ENCODE data around the gene RHCG. TPM values are rescaled to one million over a fixed set of nuclear protein-coding genes. Genes with fewer than 3 reads are reported as not detected.

RHCG gene
- total and polyA plus RNA-seq, 3 donors from 2014 or later, result 0.62 to 2.0 (median 1.4) TPM

DNA sequence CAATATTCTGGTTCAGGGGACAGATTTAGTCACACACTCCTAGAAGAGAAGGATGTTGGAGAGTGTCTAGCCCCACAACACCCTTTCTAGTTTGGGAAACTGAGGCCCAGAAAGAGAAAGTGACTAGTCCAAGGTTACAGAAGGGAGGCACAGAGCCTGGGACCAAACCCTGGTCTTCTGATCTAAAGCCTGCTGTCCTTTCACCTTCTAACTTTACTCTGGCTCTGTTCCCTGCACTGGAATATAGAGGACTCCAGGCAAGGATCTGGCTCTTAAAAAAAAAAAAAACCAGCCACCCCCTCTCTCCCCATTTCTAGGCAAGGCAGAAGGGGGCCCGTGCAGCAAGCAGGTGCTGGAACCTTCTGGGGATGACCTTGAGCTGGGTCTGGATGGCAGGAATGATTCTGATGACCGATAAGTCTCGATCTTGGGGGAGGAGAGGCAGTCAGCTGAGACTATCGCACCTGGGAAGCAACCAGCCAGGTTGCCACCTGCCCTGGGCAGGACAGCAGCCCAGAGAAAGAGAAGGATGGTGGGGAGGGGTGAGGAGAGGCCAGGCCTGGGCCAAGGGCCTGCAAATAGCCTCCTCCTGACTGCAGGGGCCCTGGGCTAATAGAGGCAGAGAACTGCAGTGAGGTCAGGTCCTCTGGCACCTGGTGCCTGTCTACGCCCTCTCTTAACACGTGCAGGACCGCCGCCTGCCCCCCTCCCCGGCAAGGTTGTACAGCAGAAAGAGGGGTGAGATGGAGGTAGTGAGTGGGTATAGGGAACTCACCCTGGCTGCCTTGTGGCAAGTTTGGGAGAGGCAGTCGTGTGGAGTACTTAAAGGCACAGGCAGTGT, 30.4 kb upstream of the RHCG start:
- no peak for TF ChIP-seq CTCF (IDR thresholded peaks at IDR 0.05)
- TF ChIP-seq POLR2A (IDR thresholded peaks at IDR 0.05), result no peak
- Histone ChIP-seq H3K4me3 (no peak overlapping the region), H3K27ac (no peak overlapping the region), H3K36me3 (ENCODE audit: low read depth, missing control alignments) (no peaks in the 10 kb centered on the region), H3K27me3 (no peaks in the 10 kb centered on the region), H3K9me3 (no peaks in the 10 kb centered on the region), H3K4me1 (no peaks in the 10 kb centered on the region)
- intact Hi-C loops (cut with DNase I; ENCODE audit: low total_unique reads), result no loop called here
- no peak for DNase-seq
- whole genome bisulfite sequencing, 2 donors, result 66 to 72% methylated on average over 9 of the region's 10 CpGs

- DNase-seq, result no peak
- TF ChIP-seq POLR2A (IDR thresholded peaks at IDR 0.05), result no peak
- no peak for TF ChIP-seq CTCF (IDR thresholded peaks at IDR 0.05)
- no peaks in the 10 kb centered on the region for H3K36me3 ChIP-seq (ENCODE audit: low read depth, missing control alignments)
- no peaks in the 10 kb centered on the region for H3K4me1 ChIP-seq
- no peaks in the 10 kb centered on the region for H3K27me3 ChIP-seq
- 85% methylated on average over 7 of the region's 7 CpGs for WGBS, 2 donors
- H3K27ac ChIP-seq, result no peak overlapping the region
- H3K9me3 ChIP-seq, result no peaks in the 10 kb centered on the region
- intact Hi-C loops (cut with DNase I; ENCODE audit: low total_unique reads), result no loop called here
- no peak overlapping the region for H3K4me3 ChIP-seq
Observed at GRCh38 chr15:89526181-89526580, 29.8 kb upstream of the RHCG start.

- no peak for DNase-seq
- WGBS, 2 donors, result 79 to 92% methylated on average over 1 of the region's 1 CpG
- intact Hi-C loops (cut with DNase I; ENCODE audit: low total_unique reads), result no loop called here
- H3K27ac ChIP-seq, result no peak overlapping the region
- no peaks in the 10 kb centered on the region for H3K36me3 ChIP-seq (ENCODE audit: low read depth, missing control alignments)
- no peaks in the 10 kb centered on the region for H3K4me1 ChIP-seq
- no peaks in the 10 kb centered on the region for H3K9me3 ChIP-seq
- TF ChIP-seq CTCF (IDR thresholded peaks at IDR 0.05) (no peak), POLR2A (IDR thresholded peaks at IDR 0.05) (no peak)
- H3K27me3 ChIP-seq, result no peaks in the 10 kb centered on the region
- H3K4me3 ChIP-seq, result no peak overlapping the region
Observed at GRCh38 chr15:89524184-89524583, 27.8 kb upstream of the RHCG start.

GRCh38 chr15:89523101-89523500, 26.7 kb upstream of the RHCG start:
- no peak overlapping the region for H3K4me3 ChIP-seq
- no peaks in the 10 kb centered on the region for H3K9me3 ChIP-seq
- H3K4me1 ChIP-seq, result no peaks in the 10 kb centered on the region
- TF ChIP-seq POLR2A (IDR thresholded peaks at IDR 0.05), result no peak
- TF ChIP-seq CTCF (IDR thresholded peaks at IDR 0.05), result no peak
- no peaks in the 10 kb centered on the region for H3K36me3 ChIP-seq (ENCODE audit: low read depth, missing control alignments)
- no peak overlapping the region for H3K27ac ChIP-seq
- intact Hi-C loops (cut with DNase I; ENCODE audit: low total_unique reads), result no loop called here
- H3K27me3 ChIP-seq, result no peaks in the 10 kb centered on the region
- WGBS, 2 donors, result 51 to 81% methylated on average over 2 of the region's 2 CpGs
- DNase-seq, result no peak

DNA sequence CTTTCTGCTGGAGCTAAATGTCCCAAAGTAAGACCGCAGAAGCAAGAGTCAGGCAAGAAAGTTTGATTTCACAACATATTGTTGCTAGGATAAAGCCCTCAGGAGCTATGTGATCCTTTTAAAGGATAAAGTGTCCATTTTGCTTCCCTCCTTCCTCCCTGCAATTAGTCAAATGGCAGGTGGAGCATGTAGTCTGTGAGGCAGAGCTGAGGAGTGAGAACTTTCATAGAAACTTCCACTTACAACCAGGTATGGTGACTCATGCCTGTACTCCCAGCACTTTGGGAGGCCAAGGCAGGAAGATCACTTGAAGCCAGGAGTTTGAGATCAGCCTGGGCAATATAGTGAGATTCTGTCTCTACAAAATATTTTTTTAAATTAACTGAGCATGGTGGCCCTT, 25.2 kb upstream of the RHCG start:
- Histone ChIP-seq H3K9me3 (no peaks in the 10 kb centered on the region), H3K27me3 (no peaks in the 10 kb centered on the region), H3K27ac (no peak overlapping the region), H3K36me3 (ENCODE audit: low read depth, missing control alignments) (no peaks in the 10 kb centered on the region), H3K4me1 (no peaks in the 10 kb centered on the region), H3K4me3 (no peak overlapping the region)
- TF ChIP-seq POLR2A (IDR thresholded peaks at IDR 0.05) (no peak), CTCF (IDR thresholded peaks at IDR 0.05) (no peak)
- DNase-seq, result no peak
- WGBS, 2 donors, result 97 to 100% methylated on average over 1 of the region's 1 CpG
- intact Hi-C loops (cut with DNase I; ENCODE audit: low total_unique reads), result no loop called here
